SJSA1 (cell line): ENCODE data around the gene RFPL3. TPM values are rescaled to one million over a fixed set of nuclear protein-coding genes. Genes with fewer than 3 reads are reported as not detected.

ENCODE experiments used
- DNase-seq, 2 experiments: peaks; one replicate each; pipeline ENCODE4 v3.0.0-alpha.2; 2015 to 2020; ENCODE audit warnings: low spot score in 2 of 2, low read depth in 1 of 2
- H3K27ac ChIP-seq: fragments of 250-450 bp; sonication (Bioruptor Pico); 2 replicates; pipeline ENCODE4 v1.5.1; 2020; ENCODE audit warnings: mild to moderate bottlenecking, moderate library complexity
- H3K27me3 ChIP-seq: fragments of 250-450 bp; sonication (Bioruptor Pico); replicated peaks from 2 replicates; pipeline ENCODE4 v1.5.1; 2020; ENCODE audit warnings: mild to moderate bottlenecking, moderate library complexity
- H3K36me3 ChIP-seq: fragments of 250-450 bp; sonication (Bioruptor Pico); 2 replicates; pipeline ENCODE4 v1.5.1; 2020; ENCODE audit warnings: mild to moderate bottlenecking
- H3K4me1 ChIP-seq: fragments of 250-450 bp; sonication (Bioruptor Pico); replicated peaks from 2 replicates; pipeline ENCODE4 v1.6.1; 2021; ENCODE audit warnings: mild to moderate bottlenecking
- H3K4me3 ChIP-seq: fragments of 250-450 bp; sonication (Bioruptor Pico); 2 replicates; pipeline ENCODE4 v1.5.1; 2020; ENCODE audit warnings: mild to moderate bottlenecking
- H3K9me3 ChIP-seq: fragments of 250-450 bp; sonication (Bioruptor Pico); replicated peaks from 2 replicates; pipeline ENCODE4 v1.5.1; 2020; ENCODE audit warnings: mild to moderate bottlenecking
- total RNA-seq: library from RNA; depleted of rRNA; stranded (reverse); fragments of >200 nt; shearing (Covaris generic); gene quantifications from 2 replicates; pipeline ENCODE4 v1.2.3, GENCODE V29; 2014; rRNA removed

RFPL3 gene
- total RNA-seq, 1 experiment from 2014 or later, result not detected

- Histone ChIP-seq H3K27me3 (no peaks in the 10 kb centered on the region), H3K4me1 (no peaks in the 10 kb centered on the region), H3K9me3 (no peaks in the 10 kb centered on the region), H3K4me3 (no peak overlapping the region), H3K36me3 (peaks cover 8% of the 10 kb centered on the region), H3K27ac (no peak overlapping the region)
- no peak for DNase-seq
These were observed 23.3 kb downstream of the RFPL3 start for GRCh38 chr22:32380991-32381390.

- Histone ChIP-seq H3K27ac (no peak overlapping the region), H3K9me3 (no peaks in the 10 kb centered on the region), H3K36me3 (peaks cover 45% of the 10 kb centered on the region), H3K4me3 (no peak overlapping the region), H3K4me1 (no peaks in the 10 kb centered on the region), H3K27me3 (no peaks in the 10 kb centered on the region)
- no peak for DNase-seq
These were observed 28.0 kb downstream of the RFPL3 start for GRCh38 chr22:32385681-32386080.

GRCh38 chr22:32389685-32390084 lies 32.0 kb downstream of the RFPL3 start:
- no peak overlapping the region for H3K4me3 ChIP-seq
- DNase-seq, result no peak
- no peak overlapping the region for H3K27ac ChIP-seq
- H3K27me3 ChIP-seq, result no peaks in the 10 kb centered on the region
- H3K4me1 ChIP-seq, result no peaks in the 10 kb centered on the region
- H3K36me3 ChIP-seq, result peaks cover 85% of the 10 kb centered on the region
- no peaks in the 10 kb centered on the region for H3K9me3 ChIP-seq

GRCh38 chr22:32395107-32395506 lies 37.4 kb downstream of the RFPL3 start:
- no peaks in the 10 kb centered on the region for H3K27me3 ChIP-seq
- no peaks in the 10 kb centered on the region for H3K4me1 ChIP-seq
- DNase-seq, result no peak
- H3K4me3 ChIP-seq, result no peak overlapping the region
- no peak overlapping the region for H3K27ac ChIP-seq
- H3K36me3 ChIP-seq, result peaks cover 96% of the 10 kb centered on the region
- no peaks in the 10 kb centered on the region for H3K9me3 ChIP-seq

- DNase-seq, result no peak
- H3K27ac ChIP-seq, result no peak overlapping the region
- H3K36me3 ChIP-seq, result peaks cover 98% of the 10 kb centered on the region
- no peaks in the 10 kb centered on the region for H3K27me3 ChIP-seq
- no peak overlapping the region for H3K4me3 ChIP-seq
- no peaks in the 10 kb centered on the region for H3K4me1 ChIP-seq
- H3K9me3 ChIP-seq, result no peaks in the 10 kb centered on the region
These were observed 38.6 kb downstream of the RFPL3 start for GRCh38 chr22:32396255-32396654.

- Histone ChIP-seq H3K4me1 (no peaks in the 10 kb centered on the region), H3K27ac (no peak overlapping the region), H3K27me3 (no peaks in the 10 kb centered on the region), H3K4me3 (no peak overlapping the region), H3K9me3 (no peaks in the 10 kb centered on the region), H3K36me3 (peaks cover 98% of the 10 kb centered on the region)
- no peak for DNase-seq
These were observed 39.1 kb downstream of the RFPL3 start for GRCh38 chr22:32396746-32397145.

- Histone ChIP-seq H3K36me3 (peaks cover 93% of the 10 kb centered on the region), H3K27ac (no peak overlapping the region), H3K4me3 (no peak overlapping the region), H3K4me1 (no peaks in the 10 kb centered on the region), H3K27me3 (no peaks in the 10 kb centered on the region), H3K9me3 (no peaks in the 10 kb centered on the region)
- DNase-seq, result no peak
These were observed 43.8 kb downstream of the RFPL3 start for GRCh38 chr22:32401486-32401885.

GRCh38 chr22:32404021-32404420 lies 46.4 kb downstream of the RFPL3 start:
- no peaks in the 10 kb centered on the region for H3K4me1 ChIP-seq
- DNase-seq, result no peak
- H3K27me3 ChIP-seq, result no peaks in the 10 kb centered on the region
- peaks cover 95% of the 10 kb centered on the region for H3K36me3 ChIP-seq
- no peaks in the 10 kb centered on the region for H3K9me3 ChIP-seq
- no peak overlapping the region for H3K27ac ChIP-seq
- no peak overlapping the region for H3K4me3 ChIP-seq

- H3K4me1 ChIP-seq, result peaks cover 10% of the 10 kb centered on the region
- peaks cover 75% of the 10 kb centered on the region for H3K36me3 ChIP-seq
- no peaks in the 10 kb centered on the region for H3K27me3 ChIP-seq
- H3K27ac ChIP-seq, result no peak overlapping the region
- no peak for DNase-seq
- H3K9me3 ChIP-seq, result no peaks in the 10 kb centered on the region
- H3K4me3 ChIP-seq, result no peak overlapping the region
These were observed 49.6 kb downstream of the RFPL3 start for GRCh38 chr22:32407312-32407711.

- no peaks in the 10 kb centered on the region for H3K27me3 ChIP-seq
- no peak for DNase-seq
- H3K4me1 ChIP-seq, result peaks cover 14% of the 10 kb centered on the region
- H3K9me3 ChIP-seq, result no peaks in the 10 kb centered on the region
- no peak overlapping the region for H3K4me3 ChIP-seq
- peaks cover 69% of the 10 kb centered on the region for H3K36me3 ChIP-seq
- no peak overlapping the region for H3K27ac ChIP-seq
These were observed 50.3 kb downstream of the RFPL3 start for GRCh38 chr22:32407936-32408335.

GRCh38 chr22:32409977-32410376 lies 52.3 kb downstream of the RFPL3 start:
- Histone ChIP-seq H3K36me3 (peaks cover 53% of the 10 kb centered on the region), H3K4me1 (peaks cover 14% of the 10 kb centered on the region), H3K9me3 (no peaks in the 10 kb centered on the region), H3K27ac (no peak overlapping the region), H3K27me3 (no peaks in the 10 kb centered on the region), H3K4me3 (no peak overlapping the region)
- DNase-seq, result no peak

GRCh38 chr22:32410459-32410858 lies 52.8 kb downstream of the RFPL3 start:
- H3K27ac ChIP-seq, result no peak overlapping the region
- H3K4me3 ChIP-seq, result no peak overlapping the region
- DNase-seq, result no peak
- H3K9me3 ChIP-seq, result no peaks in the 10 kb centered on the region
- no peaks in the 10 kb centered on the region for H3K27me3 ChIP-seq
- peaks cover 14% of the 10 kb centered on the region for H3K4me1 ChIP-seq
- H3K36me3 ChIP-seq, result peaks cover 49% of the 10 kb centered on the region

Other genes with a start within 250 kb of the RFPL3 start
- not detected in 2 replicates for gene C22orf42, start 198.6 kb upstream of the RFPL3 start, total RNA-seq
- not detected in 2 replicates for gene RFPL2, start 152.8 kb upstream of the RFPL3 start, total RNA-seq
- not detected in 2 replicates for gene SLC5A4, start 102.5 kb upstream of the RFPL3 start, total RNA-seq
- 196 TPM in 2 replicates for gene RTCB, start 54.4 kb downstream of the RFPL3 start, total RNA-seq
- not detected in 2 replicates for gene BPIFC, start 106.6 kb downstream of the RFPL3 start, total RNA-seq
- 107 and 139 TPM in 2 replicates for gene FBXO7, start 116.9 kb downstream of the RFPL3 start, total RNA-seq